Heart left ventricle (tissue), 13 donors: Measurements from ENCODE around the gene SIGLEC15.

Source experiments
- POLR2A ChIP-seq, 2 donors: fragments of 450-650 bp; IDR thresholded peaks; one replicate each; pipeline ENCODE4 v1.6.1; 2017; ENCODE audit warnings: antibody characterized with exemption in 2 of 2, mild to moderate bottlenecking in 2 of 2, moderate library complexity in 2 of 2
- TF ChIP-seq, protein P1 (sequence below), 12 donors: fragments of 200-600 bp; sonication (generic) in 4 of 12; IDR thresholded peaks; one replicate each; pipeline versions ENCODE4 v1.5.0 to v1.8.0; 2018 to 2022; ENCODE audit warnings: antibody characterized with exemption in 12 of 12, mild to moderate bottlenecking in 5 of 12
- donor health status: ischemic (EF 13 %, LVEDD 7.1; RV severe dilation, severe dysfunction).
- donor health status: DM: no; HTN: yes; CAD: no.
- donor health status: DM: no; HTN: no; CAD: no.
- donor health status: ischemic (EF 25% LVEDD 6.9; RV normal size, moderate dysfunction).
- donor health status: ischemic (EF 25% LVEDD 5.7; RV mildly dilated, moderate dysfunction).
- donor health status: ischemic (EF 35%, LVEDD 5.7; RV mildly dilated, moderate dysfunction).
- donor health status: nonischemic (EF 11% LVEDD 7.7; RV severe dilation, severe dysfunction).
- donor health status: DM: yes; HTN: yes; CAD: no.
- donor health status: PGD.
- donor health status: ischemic (EF 29% LVEDD 5.4; RV normal size, mild dysfunction).
- donor health status: nonischemic (EF 23%, LVEDD 6.1; RV moderate dilation, normal function).

DNA sequence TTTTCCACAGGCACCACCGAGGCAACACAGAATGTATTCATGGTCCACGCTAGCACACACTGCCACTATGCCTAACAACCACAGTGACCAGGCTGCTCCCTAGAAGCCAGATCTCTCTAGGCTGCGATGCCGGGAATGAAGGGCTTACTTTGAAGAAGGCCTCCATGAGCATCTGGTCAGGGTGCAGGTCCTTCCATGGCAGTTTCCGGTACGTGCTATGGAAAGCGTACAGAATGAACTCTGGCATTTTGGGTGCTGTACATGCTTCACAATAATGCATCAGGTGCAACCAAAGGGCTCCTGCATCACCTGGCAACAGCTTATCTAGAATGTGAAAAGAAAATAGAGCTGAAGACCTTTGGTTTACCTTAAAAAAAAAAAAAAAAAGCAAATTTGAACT is 44.9 kb downstream of the SIGLEC15 start:
- TF ChIP-seq, protein P1, sequence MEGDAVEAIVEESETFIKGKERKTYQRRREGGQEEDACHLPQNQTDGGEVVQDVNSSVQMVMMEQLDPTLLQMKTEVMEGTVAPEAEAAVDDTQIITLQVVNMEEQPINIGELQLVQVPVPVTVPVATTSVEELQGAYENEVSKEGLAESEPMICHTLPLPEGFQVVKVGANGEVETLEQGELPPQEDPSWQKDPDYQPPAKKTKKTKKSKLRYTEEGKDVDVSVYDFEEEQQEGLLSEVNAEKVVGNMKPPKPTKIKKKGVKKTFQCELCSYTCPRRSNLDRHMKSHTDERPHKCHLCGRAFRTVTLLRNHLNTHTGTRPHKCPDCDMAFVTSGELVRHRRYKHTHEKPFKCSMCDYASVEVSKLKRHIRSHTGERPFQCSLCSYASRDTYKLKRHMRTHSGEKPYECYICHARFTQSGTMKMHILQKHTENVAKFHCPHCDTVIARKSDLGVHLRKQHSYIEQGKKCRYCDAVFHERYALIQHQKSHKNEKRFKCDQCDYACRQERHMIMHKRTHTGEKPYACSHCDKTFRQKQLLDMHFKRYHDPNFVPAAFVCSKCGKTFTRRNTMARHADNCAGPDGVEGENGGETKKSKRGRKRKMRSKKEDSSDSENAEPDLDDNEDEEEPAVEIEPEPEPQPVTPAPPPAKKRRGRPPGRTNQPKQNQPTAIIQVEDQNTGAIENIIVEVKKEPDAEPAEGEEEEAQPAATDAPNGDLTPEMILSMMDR (IDR thresholded peaks at IDR 0.05): no peak
- TF ChIP-seq POLR2A (IDR thresholded peaks at IDR 0.05): no peak
